Measurements from ENCODE around the gene CD101.

GRCh38 chr1:116989835-116990234 lies 11.7 kb upstream of the CD101 start:
- TF ChIP-seq, protein P1, sequence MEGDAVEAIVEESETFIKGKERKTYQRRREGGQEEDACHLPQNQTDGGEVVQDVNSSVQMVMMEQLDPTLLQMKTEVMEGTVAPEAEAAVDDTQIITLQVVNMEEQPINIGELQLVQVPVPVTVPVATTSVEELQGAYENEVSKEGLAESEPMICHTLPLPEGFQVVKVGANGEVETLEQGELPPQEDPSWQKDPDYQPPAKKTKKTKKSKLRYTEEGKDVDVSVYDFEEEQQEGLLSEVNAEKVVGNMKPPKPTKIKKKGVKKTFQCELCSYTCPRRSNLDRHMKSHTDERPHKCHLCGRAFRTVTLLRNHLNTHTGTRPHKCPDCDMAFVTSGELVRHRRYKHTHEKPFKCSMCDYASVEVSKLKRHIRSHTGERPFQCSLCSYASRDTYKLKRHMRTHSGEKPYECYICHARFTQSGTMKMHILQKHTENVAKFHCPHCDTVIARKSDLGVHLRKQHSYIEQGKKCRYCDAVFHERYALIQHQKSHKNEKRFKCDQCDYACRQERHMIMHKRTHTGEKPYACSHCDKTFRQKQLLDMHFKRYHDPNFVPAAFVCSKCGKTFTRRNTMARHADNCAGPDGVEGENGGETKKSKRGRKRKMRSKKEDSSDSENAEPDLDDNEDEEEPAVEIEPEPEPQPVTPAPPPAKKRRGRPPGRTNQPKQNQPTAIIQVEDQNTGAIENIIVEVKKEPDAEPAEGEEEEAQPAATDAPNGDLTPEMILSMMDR (conservative IDR thresholded peaks at IDR 0.05 in 1 of 2, IDR thresholded peaks at IDR 0.05 in 1 of 2; ENCODE audit: extremely low read depth in 1 of 2, insufficient read depth in 1 of 2, low read depth in 1 of 2, low read length in 2 of 2) = no peak
- TF ChIP-seq EZH2 (IDR thresholded peaks at IDR 0.05; ENCODE audit: borderline replicate concordance, low read length) = no peak
